Measurements from ENCODE around the gene CLDN5.
"Not testable (repeated sequence)": the region's sequence is repeated elsewhere in the genome, so short reads cannot be mapped to it uniquely, and the experiment has no call there.

The CLDN5 gene, protein sequence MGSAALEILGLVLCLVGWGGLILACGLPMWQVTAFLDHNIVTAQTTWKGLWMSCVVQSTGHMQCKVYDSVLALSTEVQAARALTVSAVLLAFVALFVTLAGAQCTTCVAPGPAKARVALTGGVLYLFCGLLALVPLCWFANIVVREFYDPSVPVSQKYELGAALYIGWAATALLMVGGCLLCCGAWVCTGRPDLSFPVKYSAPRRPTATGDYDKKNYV

DNA sequence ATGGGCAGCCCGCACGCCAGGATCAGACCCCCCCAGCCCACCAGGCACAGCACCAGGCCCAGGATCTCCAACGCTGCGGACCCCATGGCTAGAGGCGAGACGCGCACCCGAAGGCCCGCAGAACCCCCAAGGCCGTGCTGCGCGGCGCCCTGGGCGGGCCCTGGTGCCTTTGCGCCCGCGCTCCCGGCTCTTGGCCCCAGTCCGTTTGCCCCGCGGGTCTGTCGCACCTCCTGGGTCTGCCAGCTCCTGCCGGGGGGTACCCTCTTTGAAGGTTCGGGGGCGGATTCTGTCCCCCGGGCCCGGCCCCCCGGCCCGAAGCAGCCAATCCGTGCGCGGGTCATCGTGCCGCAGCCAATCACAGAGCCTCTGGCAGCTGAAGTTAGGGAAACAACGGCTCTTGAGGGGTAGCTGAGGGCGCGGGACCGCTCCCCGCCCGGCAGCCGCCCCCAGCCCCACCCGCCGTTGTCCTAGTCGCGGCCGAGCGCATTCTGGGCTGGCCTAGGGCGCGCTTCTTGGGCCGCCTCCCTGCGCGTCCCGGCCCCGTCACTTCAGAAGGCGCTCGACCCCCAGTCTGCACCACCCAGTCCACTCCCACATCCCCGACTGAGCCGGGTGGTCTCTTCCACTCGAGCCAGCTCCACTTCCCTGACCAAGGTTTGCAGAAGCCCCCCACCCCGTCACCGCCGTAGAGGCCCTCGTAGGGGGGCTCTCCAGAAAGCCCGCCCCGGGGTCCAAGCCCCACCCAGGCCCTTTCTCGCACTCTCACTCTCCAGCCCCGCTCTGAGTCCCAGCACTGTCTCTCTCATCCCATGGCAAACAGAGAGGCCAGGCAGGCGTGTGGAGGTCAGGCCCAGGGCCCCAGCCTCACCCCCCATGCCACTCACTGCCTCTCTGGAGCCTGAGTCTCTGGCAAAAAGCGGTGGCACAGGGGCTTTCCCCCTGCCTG, at the start of gene CLDN5:
Gene CLDN5, minus strand, starts transcription at position 241 of the 946 bp plus-strand sequence. Its CDS starts 155 bp downstream, at position 86.
- DNase-seq = no peak

DNA sequence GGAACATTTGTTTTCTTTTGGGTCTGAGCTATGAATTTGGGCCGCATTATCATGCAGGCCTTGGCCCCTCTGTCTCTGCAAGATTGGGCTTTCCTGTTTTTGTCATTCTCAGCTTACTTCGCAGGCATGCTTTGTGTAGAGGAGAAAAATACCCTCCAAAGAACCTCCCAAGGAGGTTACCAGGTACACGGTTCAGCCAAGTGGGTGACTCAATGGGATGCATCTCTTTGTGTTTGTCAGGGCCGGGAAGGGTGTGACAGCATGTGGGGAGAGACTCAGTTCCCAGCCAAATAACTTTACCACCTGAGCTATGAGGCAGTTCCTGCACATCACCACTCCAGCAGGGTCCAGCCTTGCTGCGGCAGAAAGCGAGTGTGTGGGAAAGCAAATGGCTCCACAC, 47.8 kb upstream of the CLDN5 start:
- no peak for DNase-seq

DNA sequence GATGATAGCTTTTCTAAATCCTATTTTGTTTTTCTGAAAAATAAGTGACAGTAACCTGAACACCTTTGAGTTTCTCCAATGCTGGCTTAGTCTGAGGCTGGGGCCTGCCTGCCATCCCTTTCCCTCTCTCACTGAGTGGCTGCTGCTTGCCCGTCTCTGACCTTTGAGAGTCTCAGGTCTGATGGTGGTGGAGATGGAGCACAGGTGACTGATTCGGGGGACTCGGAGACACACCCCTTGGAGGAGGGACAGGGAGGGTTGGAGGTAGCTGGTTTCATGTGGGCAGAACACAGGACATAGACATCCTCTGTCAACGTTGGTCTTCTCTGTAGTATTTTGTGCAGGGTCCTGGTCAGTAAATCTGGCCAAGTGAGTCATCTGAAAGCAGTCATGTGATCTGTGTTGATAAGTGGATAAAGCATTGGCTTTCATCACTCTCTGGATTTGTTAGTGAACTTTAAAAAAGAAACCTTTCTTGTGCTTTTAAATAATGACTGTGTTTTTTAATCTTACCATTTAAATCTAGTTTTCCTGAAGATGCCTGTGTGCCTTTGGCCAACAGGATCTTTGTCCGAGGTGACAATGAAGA, 47.1 kb upstream of the CLDN5 start:
- DNase-seq = no peak

GRCh38 chr22:19569976-19570375, 45.8 kb upstream of the CLDN5 start:
- DNase-seq = no peak

- no peak for DNase-seq
These were observed 45.0 kb upstream of the CLDN5 start for GRCh38 chr22:19569276-19569640.

DNA sequence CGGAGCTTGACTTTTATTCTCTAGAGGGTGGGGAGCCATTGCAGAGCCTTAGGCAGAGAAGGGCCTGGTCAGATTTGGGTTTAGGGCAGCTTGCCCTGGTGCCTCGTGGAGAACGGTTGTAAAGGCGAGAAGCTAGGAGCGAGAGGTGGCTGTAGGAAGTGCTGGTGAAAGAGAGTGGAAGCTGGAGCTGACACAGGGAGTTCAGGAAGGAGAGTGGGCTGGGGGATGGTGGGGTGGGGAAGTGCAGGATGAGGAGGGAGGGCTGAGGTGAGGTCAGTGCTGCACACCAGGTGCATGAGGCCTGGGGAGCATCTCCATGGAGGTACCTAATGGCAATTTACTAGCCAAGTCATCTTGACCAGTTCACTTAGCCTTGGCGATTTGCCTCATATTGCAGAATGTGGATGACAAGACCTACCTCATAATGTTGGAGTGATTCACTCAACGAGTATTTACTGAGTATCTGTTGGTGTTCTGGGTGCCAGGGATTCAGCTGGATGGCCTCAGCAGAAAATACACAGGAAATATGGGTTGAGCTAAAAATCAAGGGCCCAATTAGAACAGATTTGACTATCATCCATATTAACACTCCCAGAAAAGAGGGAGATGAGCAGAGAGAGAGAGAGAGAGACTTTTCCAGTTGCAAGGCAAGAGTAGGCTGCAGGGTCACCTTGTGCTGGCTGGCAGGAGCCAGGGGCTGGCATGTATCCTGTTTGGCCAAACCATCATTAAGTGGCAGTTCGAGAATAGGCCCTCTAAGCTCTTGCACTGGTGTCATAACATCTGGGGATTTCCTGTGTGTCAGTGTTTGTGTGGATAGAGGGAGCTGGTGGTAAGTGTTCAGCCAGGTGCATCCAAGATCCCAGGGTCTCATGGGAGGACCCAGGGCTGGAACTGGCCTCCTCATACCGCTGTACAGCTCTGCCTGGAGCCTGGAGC, 44.4 kb upstream of the CLDN5 start:
- peak; percentile 79 for DNase-seq

GRCh38 chr22:19567157-19568009, 43.2 kb upstream of the CLDN5 start:
- no peak for DNase-seq

DNA sequence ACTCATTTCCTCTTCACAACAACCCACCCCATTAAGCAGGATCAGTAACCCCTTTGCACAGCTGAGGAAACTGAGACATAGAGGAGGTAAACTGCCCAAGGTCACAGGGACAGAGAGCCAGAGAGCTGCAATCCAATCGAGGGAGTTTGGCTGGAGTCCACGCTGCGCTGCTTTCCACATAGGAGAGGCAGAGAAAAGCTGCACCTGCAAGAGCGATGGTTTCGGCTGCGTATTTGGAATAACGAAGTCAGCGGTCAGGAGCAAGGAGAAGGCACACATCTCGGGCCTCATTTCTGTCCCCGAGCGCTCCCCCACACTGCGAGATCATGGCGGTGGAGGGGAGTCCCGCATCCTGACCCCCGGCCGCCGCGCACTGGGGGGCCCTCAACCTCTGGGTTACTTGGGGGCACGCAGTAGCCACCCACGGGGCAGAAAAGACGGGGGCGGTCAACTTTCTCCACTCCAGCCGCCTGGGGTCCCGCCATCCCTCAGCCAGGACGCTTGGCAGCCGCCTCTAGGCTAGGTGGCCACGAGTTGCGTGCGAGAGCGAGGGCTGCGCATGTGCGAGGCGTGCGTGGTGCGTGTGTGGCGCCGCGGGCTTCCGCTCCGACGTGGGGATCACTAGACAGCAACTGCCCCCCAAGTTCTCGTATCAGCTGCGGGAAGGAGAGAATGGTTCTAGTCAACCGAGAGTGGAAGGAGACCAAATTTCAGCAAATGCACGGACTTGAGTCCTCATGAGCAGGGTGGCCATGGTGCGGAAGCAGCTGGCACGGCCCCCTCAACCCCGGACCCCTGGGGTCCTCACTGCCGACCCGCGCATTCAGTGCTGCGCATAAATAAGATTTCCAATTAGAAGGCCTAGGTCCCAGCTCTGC, 42.3 kb upstream of the CLDN5 start:
- no peak for DNase-seq

DNA sequence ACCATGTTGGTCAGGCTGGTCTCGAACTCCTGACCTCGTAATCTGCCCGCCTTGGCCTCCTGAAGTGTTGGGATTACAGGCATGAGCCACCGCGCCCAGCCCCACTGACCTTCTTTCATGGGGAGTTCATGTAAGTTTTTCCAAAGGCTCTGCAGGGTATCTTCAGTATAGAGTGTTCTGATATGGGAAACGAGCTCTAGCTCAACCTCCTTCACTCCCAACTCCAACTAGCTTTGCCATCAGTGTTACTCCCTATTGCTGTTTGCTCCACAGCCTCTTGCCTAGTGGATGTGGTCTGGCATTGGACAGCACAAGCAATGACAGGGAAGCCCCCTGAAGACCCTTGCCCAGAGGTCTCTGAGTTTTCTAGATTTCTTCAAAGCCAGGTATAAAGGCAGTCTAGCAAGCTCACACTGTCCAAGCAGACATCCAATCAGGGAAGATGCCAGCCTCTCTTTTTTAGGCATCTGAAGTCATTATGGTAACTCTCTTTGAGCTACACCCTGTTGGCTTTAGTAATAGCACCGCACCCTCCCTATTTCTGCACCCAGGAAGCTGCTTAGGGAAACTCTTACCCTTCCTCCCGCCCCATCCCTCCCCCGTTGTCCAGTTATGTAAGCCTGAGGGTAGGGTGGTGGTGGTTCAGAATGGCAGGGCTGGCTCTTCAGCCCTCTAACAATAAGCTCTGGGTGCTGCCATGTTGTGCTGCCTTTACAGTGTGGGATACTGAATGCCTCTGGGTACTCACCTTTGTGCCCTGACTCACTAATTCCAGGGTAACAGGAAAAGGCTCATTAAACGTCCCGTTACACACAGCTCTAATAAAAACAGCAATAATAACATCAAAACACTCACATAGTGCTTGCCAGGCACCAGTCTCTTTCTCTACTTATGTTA, 41.4 kb upstream of the CLDN5 start:
- no peak for DNase-seq

DNA sequence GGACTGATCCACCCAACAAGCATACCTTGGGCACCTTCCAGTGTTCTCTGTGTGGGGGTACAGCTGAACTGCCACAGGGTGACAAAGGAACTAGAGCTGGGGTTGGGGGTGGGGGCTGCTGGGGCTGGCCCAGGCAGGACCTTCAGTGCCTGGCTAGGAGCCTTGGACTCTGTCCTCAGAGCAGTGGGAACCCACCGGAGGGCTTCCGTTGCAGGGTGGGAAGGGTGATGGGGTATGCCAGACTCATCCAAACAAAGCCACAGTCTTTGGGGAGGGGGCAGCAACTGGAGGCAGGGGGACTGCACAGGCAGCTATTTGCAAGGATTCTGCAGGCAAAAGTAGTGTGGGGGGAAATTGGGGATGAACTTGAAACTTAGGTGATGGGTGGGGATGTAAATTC, 35.7 kb upstream of the CLDN5 start:
- DNase-seq = no peak

- DNase-seq = no peak
These were observed 35.2 kb upstream of the CLDN5 start for GRCh38 chr22:19559324-19559811.

GRCh38 chr22:19556963-19557545, 32.8 kb upstream of the CLDN5 start:
- DNase-seq = no peak

- DNase-seq = no peak
These were observed 31.4 kb upstream of the CLDN5 start for GRCh38 chr22:19555651-19556050.

GRCh38 chr22:19554834-19555404, 30.7 kb upstream of the CLDN5 start:
- DNase-seq = no peak

DNA sequence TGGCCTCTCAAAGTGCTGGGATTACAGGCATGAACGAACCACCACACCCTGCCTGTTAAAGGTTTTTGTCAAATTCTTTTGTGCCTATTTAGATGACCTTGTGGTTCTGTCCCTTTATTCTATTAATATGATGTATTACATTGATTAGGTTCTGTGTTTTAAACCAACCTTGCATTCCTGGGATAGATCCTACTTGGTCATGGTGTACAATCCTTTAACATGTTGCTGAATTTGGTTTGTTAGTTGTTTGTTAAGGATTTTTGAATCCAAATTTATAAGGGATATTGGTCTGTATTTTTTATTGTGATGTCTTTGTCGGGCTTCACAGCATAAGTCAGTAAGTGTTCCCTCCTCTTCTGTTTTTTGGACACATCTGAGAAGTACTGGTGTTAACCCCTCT, 29.0 kb upstream of the CLDN5 start:
- DNase-seq = no peak

DNA sequence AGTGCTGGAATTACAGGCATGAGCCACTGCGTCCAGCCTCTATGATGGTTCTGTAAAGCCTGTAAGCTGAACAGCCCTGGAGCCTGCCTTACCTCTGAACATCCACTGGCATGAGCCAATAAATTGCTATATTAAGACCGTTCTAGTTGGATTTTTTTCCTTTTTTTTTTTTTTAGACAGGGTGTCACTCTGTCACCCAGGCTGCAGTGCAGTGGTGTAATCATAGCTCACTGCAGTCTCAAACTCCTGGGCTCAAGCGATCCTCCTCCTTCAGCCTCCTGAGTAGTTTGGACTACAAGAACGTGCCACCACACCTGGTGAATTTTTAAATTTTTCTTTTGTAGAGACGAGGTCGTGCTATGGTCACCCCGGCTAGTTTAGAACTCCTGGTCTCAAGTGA, 26.2 kb upstream of the CLDN5 start:
- no peak for DNase-seq

DNA sequence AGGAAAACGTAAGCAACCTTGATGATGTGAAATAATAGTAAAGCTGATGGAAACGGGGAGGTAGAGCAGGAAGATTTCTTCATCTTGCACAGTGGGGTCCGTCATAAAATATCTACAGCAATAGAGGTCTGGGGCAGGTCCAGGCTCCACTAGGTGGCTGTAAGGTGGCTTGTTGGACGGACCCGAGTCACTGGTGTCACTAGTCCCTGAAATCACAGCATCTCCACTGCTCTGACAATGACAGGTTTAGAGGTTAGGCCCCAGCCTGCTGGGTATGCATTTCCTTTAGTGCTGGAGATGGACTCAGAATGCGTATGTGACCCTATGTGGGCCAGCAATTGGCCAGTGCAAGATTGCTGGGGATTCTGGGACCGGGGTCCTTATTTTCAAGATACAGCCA, 25.2 kb upstream of the CLDN5 start:
- DNase-seq = no peak

DNA sequence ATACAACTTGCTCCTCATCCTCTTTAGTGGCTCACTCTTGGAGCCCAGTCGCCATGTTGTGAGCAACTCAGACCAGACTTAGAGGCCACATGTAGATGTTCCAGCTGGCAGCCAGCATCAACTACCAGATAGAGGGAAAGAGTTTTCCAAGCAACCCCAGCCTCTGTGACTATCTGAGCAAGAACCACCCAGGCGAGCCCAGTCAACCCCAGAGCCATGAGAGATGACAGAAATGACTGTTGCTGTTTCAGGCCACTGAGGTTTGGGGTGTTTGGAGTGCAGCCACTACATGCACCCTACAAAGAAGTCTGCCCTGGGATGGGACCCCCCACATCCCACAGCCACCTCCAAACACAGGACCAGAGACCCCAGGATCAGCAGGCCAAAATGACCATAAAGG, 24.8 kb upstream of the CLDN5 start:
- no peak for DNase-seq

DNA sequence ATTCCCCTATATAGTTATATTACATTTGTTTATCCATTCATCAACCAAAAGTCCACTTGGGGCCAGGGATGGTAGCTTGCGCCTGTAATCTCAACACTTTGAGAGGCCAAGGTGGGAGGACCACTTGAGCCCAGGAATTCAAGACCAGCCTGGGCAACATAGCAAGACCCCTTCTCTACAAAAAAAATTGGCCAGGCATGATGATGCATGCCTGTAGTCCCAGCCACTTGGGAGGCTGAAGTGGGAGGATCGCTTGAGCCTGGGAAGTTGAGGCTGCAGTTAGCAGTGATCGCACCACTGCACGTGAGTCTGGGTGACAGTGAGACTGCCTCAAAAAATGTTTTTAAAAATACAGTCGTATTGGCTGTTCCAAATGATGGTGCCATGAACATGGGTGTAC, 24.2 kb upstream of the CLDN5 start:
- DNase-seq = not testable (repeated sequence)

All from fibroblast of upper back skin (primary cell).